Common myeloid progenitor, CD34-positive (primary cell): ENCODE results near the gene DENND1A.

ENCODE experiments used
- CTCF ChIA-PET: fragments of 350-600 bp; sonication (Branson Sonifier 250); formaldehyde crosslinking; loops from one replicate; lab custom pipeline; 2021; ENCODE audit warnings: antibody characterized with exemption; lab: Charles Lee
- POLR2A ChIA-PET: fragments of 350-600 bp; sonication (Branson Sonifier 250); formaldehyde crosslinking; loops from one replicate; lab custom pipeline; 2021; ENCODE audit warnings: antibody characterized with exemption; lab: Charles Lee
- DNase-seq, 3 donors: peaks; one replicate each; pipeline versions ENCODE4 v3.0.0 to v3.0.0-alpha.2; 2013
- H3K27ac ChIP-seq, 2 experiments: 1 replicate in 1 of 2; 2 replicates in 1 of 2; pipeline ENCODE4 v1.7.0; 2013; ENCODE audit warnings: inconsistent platforms in 2 of 2, low read length in 2 of 2, mild to moderate bottlenecking in 2 of 2, low read depth in 1 of 2, moderate library complexity in 1 of 2; ENCODE audit not compliant: severe bottlenecking in 2 of 2, insufficient read depth in 1 of 2, poor library complexity in 1 of 2
- H3K27me3 ChIP-seq, 5 experiments: replicated peaks in 2 of 5; 1 replicate in 3 of 5; 2 replicates in 2 of 5; pipeline versions ENCODE4 v1.6.1 to v1.7.0; 2013; ENCODE audit warnings: low read length in 4 of 5, mild to moderate bottlenecking in 2 of 5, moderate library complexity in 2 of 5, inconsistent platforms in 1 of 5; ENCODE audit not compliant: insufficient read depth in 5 of 5, control insufficient read depth in 4 of 5
- H3K36me3 ChIP-seq, 4 experiments: 1 replicate in 2 of 4; 2 replicates in 2 of 4; pipeline versions ENCODE4 v1.6.1 to v1.7.0; 2013; ENCODE audit warnings: low read length in 3 of 4, control low read depth in 1 of 4, mild to moderate bottlenecking in 1 of 4; ENCODE audit not compliant: control insufficient read depth in 4 of 4, insufficient read depth in 4 of 4
- H3K4me1 ChIP-seq, 4 experiments: 1 replicate in 3 of 4; 2 replicates in 1 of 4; pipeline versions ENCODE4 v1.6.1 to v1.7.1; 2013; ENCODE audit warnings: low read length in 3 of 4, mild to moderate bottlenecking in 3 of 4, control low read depth in 1 of 4, inconsistent platforms in 1 of 4, moderate library complexity in 1 of 4; ENCODE audit not compliant: control insufficient read depth in 4 of 4, insufficient read depth in 4 of 4; ENCODE audit errors: control extremely low read depth in 1 of 4
- H3K4me3 ChIP-seq, 7 experiments: 1 replicate in 4 of 7; 2 replicates in 3 of 7; pipeline versions ENCODE4 v1.5.1 to v1.7.0; 2013; ENCODE audit warnings: mild to moderate bottlenecking in 7 of 7, low read length in 6 of 7, moderate library complexity in 6 of 7, inconsistent platforms in 2 of 7, low read depth in 2 of 7, control low read depth in 1 of 7; ENCODE audit not compliant: insufficient read depth in 4 of 7, control insufficient read depth in 1 of 7; ENCODE audit errors: extremely low read depth in 1 of 7
- H3K9me3 ChIP-seq, 5 experiments: 1 replicate in 4 of 5; 2 replicates in 1 of 5; pipeline versions ENCODE4 v1.6.1 to v1.7.1; 2013; ENCODE audit warnings: low read length in 4 of 5, mild to moderate bottlenecking in 2 of 5, inconsistent platforms in 1 of 5, low read depth in 1 of 5, moderate library complexity in 1 of 5; ENCODE audit not compliant: control insufficient read depth in 4 of 5, insufficient read depth in 2 of 5; ENCODE audit errors: control extremely low read depth in 1 of 5
- WGBS: methylation state at CpG from one replicate; pipeline ENCODE4 v1.1.5; 2013; ENCODE audit not compliant: insufficient coverage; 5-methylcytosine and 5-hydroxymethylcytosine counted together

The DENND1A gene

GRCh38 chr9:123972618-123973017 is 42.7 kb upstream of the DENND1A start:
- H3K4me1 ChIP-seq, result no peaks in the 10 kb centered on the region
- H3K36me3 ChIP-seq, result no peaks in the 10 kb centered on the region
- peaks cover 0 to 39% (median 4%) of the 10 kb centered on the region in 5 experiments for H3K27me3 ChIP-seq
- peaks cover 0 to 8% (median 0%) of the 10 kb centered on the region in 5 experiments for H3K9me3 ChIP-seq
- H3K4me3 ChIP-seq, result no peak overlapping the region
- POLR2A ChIA-PET, result no interaction called here
- DNase-seq, result no peak
- no peak overlapping the region for H3K27ac ChIP-seq
- CTCF ChIA-PET, result no interaction called here
- over 99% methylated on average over 8 of the region's 8 CpGs for WGBS

- ChIA-PET CTCF (interaction anchor here (0.7 kb wide), 1 partner anchor 71 kb away, joined by 3 read pairs; no protein-coding TSS in a partner anchor), POLR2A (no interaction called here)
- Histone ChIP-seq H3K9me3 (peaks cover 0 to 3% (median 0%) of the 10 kb centered on the region in 5 experiments), H3K27ac (no peak overlapping the region), H3K4me1 (peaks cover 0 to 4% (median 1%) of the 10 kb centered on the region in 4 experiments), H3K36me3 (no peaks in the 10 kb centered on the region), H3K4me3 (no peak overlapping the region), H3K27me3 (peaks cover 0 to 52% (median 13%) of the 10 kb centered on the region in 5 experiments)
- DNase-seq, result no peak
Observed at GRCh38 chr9:123967323-123967722, 37.4 kb upstream of the DENND1A start.

GRCh38 chr9:123965801-123966686 is 36.1 kb upstream of the DENND1A start:
- H3K4me3 ChIP-seq, result no peak overlapping the region
- no peaks in the 10 kb centered on the region for H3K36me3 ChIP-seq
- peaks cover 0 to 48% (median 13%) of the 10 kb centered on the region in 5 experiments for H3K27me3 ChIP-seq
- WGBS, result 84% methylated on average over 5 of the region's 8 CpGs
- POLR2A ChIA-PET, result interaction anchor here (0.6 kb wide), 1 partner anchor 169 kb away, joined by 3 read pairs; no protein-coding TSS in a partner anchor
- peaks cover 0 to 4% (median 1%) of the 10 kb centered on the region in 4 experiments for H3K4me1 ChIP-seq
- CTCF ChIA-PET, result no interaction called here
- no peak overlapping the region for H3K27ac ChIP-seq
- DNase-seq, result no peak
- no peaks in the 10 kb centered on the region for H3K9me3 ChIP-seq

- DNase-seq, result peak; percentile 9 to 45 (median 35)
- no peak overlapping the region for H3K27ac ChIP-seq
- CTCF ChIA-PET, result no interaction called here
- peaks cover 0 to 49% (median 14%) of the 10 kb centered on the region in 5 experiments for H3K27me3 ChIP-seq
- no peak overlapping the region for H3K4me3 ChIP-seq
- peaks cover 0 to 3% (median 2%) of the 10 kb centered on the region in 5 experiments for H3K9me3 ChIP-seq
- H3K36me3 ChIP-seq, result no peaks in the 10 kb centered on the region
- POLR2A ChIA-PET, result no interaction called here
- peaks cover 0 to 4% (median 1%) of the 10 kb centered on the region in 4 experiments for H3K4me1 ChIP-seq
- WGBS, result 1% methylated on average over 8 of the region's 12 CpGs
Observed at GRCh38 chr9:123964761-123965160, 34.8 kb upstream of the DENND1A start.

GRCh38 chr9:123960965-123961364 is 31.0 kb upstream of the DENND1A start:
- 68% methylated on average over 6 of the region's 6 CpGs for WGBS
- Histone ChIP-seq H3K36me3 (no peaks in the 10 kb centered on the region), H3K27me3 (peaks cover 0 to 47% (median 11%) of the 10 kb centered on the region in 5 experiments), H3K4me3 (no peak overlapping the region), H3K4me1 (peaks cover 0 to 4% (median 1%) of the 10 kb centered on the region in 4 experiments), H3K9me3 (peaks cover 0 to 11% (median 3%) of the 10 kb centered on the region in 5 experiments), H3K27ac (no peak overlapping the region)
- ChIA-PET POLR2A (no interaction called here), CTCF (interaction anchor here (1.5 kb wide), 1 partner anchor 21 kb away, joined by 3 read pairs; no protein-coding TSS in a partner anchor)
- DNase-seq, result no peak

GRCh38 chr9:123960366-123960765 is 30.4 kb upstream of the DENND1A start:
- Histone ChIP-seq H3K27me3 (peaks cover 0 to 41% (median 11%) of the 10 kb centered on the region in 5 experiments), H3K36me3 (no peaks in the 10 kb centered on the region), H3K27ac (no peak overlapping the region), H3K9me3 (peaks cover 0 to 11% (median 3%) of the 10 kb centered on the region in 5 experiments), H3K4me3 (no peak overlapping the region), H3K4me1 (peaks cover 0 to 4% (median 1%) of the 10 kb centered on the region in 4 experiments)
- ChIA-PET CTCF (interaction anchor here (0.6 kb wide), 1 partner anchor 50 kb away, joined by 3 read pairs; no protein-coding TSS in a partner anchor), POLR2A (no interaction called here)
- 100% methylated on average over 1 of the region's 5 CpGs for WGBS
- no peak for DNase-seq

- CTCF ChIA-PET, result interaction anchor here (0.6 kb wide), 1 partner anchor 50 kb away, joined by 3 read pairs; no protein-coding TSS in a partner anchor
- DNase-seq, result no peak
- POLR2A ChIA-PET, result no interaction called here
- Histone ChIP-seq H3K9me3 (peaks cover 0 to 11% (median 3%) of the 10 kb centered on the region in 5 experiments), H3K27ac (no peak overlapping the region), H3K27me3 (peaks cover 0 to 35% (median 8%) of the 10 kb centered on the region in 5 experiments), H3K4me3 (no peak overlapping the region), H3K36me3 (no peaks in the 10 kb centered on the region), H3K4me1 (peaks cover 0 to under 1% (median under 1%) of the 10 kb centered on the region in 4 experiments)
- WGBS, result 98% methylated on average over 3 of the region's 4 CpGs
Observed at GRCh38 chr9:123959787-123960186, 29.9 kb upstream of the DENND1A start.
